Activated CD8-positive, alpha-beta memory T cell treated with anti-CD3 and anti-CD28 coated beads for 24 hours (primary cell): Measurements from ENCODE around the gene SLC17A9.
A peak's percentile ranks its signal among the peaks of the same experiment; 100 is the strongest.

Experiments
- DNase-seq: peaks from one replicate; pipeline ENCODE4 v3.0.0-alpha.2; 2020

SLC17A9 gene

DNA sequence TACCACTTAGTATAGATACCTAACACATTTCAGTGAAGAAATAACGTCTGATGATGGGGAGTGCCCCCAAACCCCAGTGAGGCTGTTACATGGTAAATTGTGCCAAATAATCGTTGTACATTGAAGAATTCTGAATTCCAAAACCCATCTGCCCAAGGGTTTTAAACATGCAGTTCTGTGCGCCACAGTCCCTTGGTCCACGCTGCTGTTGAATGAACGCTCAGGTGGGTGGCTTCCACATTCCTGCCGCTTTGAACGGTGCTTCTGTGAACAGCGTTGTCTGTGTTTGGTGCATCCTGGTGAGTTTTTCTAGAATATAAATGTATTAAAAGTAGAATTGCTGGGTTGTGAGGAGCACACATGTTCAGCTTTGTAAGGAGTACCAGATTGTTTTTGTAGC lies 11.6 kb upstream of the SLC17A9 start:
- DNase-seq = no peak

DNA sequence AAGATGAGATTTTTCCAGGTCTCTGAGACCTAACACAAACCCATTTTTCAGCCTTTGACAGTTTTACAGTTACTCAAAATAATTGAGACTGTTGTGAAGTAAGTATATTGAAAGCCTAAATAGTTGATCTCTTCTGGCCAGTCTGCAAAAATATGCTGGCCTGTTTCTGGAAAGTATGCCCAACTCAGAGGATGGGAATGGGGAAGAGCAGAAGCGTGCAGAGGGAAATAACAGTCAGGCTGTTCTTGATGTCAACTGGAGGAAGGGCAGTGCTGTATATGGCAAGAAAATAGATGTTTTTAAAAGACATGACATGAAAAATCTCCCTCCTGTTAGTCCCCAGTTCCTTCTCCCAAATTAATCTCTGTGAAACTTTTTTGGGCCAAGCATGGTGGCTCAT lies 10.7 kb upstream of the SLC17A9 start:
- DNase-seq = no peak

DNA sequence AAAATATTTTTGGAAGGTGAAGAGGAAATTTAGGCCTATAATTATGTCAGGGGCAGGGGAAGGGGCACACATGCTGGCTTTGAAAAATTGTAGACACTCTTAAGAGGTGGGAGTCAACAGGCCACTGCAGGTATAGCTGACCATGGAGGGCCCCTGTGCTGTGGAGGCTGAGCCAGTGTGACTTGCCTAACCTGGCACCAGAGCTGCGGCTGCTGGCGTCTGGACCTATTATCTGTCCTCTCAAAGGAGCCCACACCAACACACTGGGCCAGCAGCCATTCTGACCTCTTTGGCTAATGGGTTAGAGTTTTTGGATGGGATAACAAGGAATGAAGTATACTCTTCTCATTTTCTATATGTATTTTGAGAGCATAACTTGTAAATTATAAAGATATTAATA lies 10.1 kb upstream of the SLC17A9 start:
- no peak for DNase-seq

DNA sequence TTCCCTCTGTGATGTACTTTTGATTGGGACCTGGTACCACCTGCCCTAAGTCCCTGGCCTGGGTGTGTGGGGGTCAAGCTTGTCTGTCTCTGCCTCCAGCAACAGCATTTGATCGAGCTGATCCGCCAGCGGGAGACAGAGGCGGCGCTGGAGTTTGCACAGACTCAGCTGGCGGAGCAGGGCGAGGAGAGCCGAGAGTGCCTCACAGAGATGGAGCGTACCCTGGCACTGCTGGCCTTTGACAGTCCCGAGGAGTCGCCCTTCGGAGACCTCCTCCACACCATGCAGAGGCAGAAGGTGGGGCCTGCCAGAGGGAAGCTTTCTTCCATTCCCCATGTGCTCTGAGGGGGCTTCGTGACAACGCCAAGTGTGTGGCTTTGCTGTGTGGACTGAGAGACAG lies 9.1 kb upstream of the SLC17A9 start:
- no peak for DNase-seq

DNA sequence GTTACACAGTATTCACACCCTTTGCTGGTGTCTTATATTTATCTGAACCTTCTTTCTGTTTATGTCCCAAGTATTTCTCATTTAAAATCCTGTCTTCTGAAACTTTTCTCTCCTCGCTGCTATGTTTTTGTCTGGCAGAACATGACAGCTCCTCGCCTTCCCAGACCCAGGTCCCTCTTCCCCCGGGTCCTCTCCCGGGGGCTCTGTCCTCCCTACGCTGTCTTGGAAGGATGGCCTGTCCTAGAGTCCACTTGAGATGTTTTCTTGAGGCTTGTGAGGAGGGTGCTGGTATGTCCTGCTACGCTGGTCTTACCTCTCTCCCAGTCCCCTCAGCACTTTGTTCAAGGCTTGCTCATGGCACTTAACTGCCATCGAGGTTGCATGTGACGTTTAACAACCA lies 8.3 kb upstream of the SLC17A9 start:
- DNase-seq = no peak

DNA sequence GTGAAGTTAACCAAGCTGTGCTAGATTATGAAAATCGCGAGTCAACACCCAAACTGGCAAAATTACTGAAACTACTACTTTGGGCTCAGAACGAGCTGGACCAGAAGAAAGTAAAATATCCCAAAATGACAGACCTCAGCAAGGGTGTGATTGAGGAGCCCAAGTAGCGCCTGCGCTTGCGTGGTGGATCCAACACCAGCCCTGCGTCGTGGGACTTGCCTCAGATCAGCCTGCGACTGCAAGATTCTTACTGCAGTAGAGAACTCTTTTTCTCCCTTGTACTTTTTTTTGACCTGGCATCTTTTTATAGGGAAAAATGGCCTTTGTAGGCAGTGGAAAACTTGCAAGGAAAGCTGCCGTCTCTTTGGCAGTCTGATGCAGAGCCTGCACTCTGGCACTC lies 7.8 kb upstream of the SLC17A9 start:
- no peak for DNase-seq

DNA sequence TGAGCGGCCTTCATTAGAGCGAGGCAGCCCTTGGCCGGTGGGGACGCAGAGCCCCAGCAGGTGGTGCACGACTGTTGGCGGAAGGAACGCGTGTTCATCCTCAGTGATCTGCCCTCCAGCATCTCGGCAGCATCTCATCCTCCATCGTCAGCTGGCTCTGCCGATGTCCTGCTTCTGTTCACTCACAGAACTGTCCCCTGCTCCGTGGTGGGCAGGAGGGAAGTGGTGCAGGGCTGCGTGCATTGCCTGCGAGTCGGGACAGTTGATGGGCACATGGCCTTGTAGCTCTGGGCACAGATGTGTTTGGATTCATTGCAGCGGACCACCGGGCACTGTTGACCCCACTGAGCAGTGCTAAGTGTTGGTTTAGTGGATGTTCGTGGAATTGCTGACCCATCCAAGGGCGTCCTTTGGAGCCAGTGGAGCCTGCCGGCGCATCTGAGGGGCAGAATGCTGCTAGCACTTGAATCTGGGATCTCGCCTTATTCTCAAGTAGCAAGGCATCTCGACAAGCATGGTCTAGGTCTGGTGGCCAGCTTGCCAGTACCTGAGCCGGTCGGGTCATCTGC lies 6.7 kb upstream of the SLC17A9 start:
- no peak for DNase-seq

DNA sequence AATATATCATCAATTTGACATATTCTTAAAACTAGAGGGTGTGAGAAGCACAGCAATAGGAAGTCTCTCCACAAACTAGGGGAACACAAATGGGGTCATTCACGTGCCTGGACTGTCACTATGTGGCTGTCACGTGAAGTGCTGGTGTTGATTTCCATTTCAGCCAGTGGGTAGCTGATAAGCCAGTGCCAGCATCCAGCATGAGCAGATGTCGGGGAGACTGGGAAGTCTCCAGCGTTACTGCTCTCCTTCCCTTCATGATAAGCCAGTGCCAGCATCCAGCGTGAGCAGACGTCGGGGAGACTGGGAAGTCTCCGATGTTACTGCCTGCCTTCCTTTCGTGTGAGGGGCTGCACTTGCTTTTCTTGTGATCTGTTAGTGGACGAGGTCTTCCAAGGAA lies 5.6 kb upstream of the SLC17A9 start:
- DNase-seq = no peak

DNA sequence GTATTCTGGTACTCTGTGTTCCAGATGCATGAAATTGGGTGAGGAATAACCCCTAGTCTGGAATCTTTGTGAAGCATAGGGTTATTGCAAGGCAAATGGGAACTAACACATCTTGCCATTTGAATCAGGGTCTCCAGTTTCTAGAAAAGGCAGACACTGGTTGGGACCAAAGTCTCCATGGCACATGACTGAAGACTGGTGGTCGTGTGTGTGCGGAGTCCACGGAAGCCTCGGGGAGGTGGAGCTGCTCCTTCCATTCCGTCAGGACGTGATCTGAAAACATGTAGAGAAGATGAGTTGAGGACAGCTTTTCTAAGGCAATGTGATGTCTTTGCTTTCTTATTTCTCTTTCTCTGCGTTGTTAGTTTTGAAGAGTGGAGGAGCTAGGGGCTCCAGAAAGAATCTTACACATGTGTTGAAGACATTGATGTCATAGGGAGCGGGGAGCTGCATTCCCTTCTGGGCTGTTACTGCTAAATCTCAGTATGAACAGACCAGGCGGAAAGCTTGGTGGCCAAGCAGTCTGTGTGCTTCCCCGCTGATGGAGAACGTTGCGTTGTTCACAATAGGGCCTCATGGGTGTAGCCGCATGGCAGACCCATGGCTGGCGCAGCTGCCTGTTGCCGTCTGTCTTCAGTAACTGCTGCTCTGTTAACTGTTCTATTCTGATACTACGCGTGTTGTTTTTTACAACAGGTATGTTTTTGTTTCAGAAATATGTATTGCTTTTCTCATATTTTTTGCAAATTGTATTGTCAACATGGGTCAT lies 4.8 kb upstream of the SLC17A9 start:
- no peak for DNase-seq

DNA sequence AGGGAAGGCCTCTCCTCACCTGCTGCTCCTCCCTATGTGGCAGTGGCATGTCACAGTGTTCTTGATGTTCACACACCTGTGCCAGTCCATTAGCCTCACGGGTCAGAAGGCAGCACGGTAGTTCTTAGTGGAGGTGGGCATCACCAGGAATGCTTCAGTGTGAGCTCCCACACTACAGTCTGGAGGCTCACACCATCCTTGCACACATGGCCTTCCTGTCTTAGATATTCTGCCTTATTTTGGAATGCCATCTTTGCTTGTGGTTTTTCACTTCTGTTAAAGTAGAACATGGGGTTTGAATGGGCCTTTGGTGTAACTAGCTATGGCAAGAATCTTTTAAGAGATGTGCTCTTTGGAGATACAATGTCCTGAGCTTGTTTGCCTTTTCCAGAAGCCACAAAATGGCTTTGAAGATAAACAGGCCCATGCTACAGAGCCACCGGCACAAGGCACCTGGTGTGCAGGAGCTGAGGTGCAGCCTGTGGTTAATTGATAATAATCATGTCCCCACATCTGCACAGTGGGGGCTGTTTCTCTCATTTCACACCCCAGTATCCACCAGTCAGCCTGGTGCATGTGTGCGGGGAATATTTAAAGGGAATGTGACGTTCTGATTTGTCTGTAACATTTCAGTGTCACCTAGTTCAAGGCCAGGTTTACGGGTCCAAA lies 3.2 kb upstream of the SLC17A9 start:
- no peak for DNase-seq

DNA sequence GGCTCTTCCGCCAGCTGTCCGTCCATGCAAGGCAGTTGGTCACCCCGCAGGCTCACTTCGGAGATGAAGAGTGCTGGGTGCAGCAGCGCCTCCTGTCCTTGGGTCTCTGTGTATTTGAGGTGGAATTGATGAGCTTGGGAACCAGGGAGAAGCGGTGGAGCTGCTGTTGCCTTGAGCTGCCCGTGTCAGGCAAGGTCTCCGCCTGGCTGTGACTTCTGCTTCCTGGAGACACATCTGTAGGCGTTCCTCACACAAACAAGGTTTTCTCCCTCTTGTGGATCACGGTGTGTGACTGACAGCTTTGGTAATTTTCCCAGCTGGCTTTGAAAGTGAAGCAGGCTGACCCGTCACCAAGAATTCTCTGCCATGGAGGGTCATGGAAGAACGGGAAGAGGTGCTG lies 2.5 kb upstream of the SLC17A9 start:
- no peak for DNase-seq

DNA sequence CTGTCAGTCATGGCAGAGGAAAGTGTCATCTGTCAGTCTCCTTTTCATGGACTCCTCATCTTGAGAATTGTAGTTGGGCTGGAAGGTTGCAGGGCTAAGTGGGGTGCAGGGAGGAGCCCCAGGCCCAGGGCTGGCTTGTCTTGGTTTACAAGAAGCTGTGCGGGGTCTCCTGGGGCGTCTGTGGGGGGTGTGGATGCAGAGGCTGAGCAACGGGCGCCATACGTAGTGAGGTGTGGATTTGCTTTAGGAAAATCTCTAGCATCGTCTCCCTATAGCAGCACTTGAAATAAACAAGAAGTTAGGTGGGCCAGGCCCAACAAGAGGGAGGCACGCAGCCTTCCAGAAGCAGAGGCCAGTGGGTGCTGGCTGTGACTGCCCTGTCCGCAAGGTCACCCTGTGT lies 1.8 kb upstream of the SLC17A9 start:
- DNase-seq = no peak

DNA sequence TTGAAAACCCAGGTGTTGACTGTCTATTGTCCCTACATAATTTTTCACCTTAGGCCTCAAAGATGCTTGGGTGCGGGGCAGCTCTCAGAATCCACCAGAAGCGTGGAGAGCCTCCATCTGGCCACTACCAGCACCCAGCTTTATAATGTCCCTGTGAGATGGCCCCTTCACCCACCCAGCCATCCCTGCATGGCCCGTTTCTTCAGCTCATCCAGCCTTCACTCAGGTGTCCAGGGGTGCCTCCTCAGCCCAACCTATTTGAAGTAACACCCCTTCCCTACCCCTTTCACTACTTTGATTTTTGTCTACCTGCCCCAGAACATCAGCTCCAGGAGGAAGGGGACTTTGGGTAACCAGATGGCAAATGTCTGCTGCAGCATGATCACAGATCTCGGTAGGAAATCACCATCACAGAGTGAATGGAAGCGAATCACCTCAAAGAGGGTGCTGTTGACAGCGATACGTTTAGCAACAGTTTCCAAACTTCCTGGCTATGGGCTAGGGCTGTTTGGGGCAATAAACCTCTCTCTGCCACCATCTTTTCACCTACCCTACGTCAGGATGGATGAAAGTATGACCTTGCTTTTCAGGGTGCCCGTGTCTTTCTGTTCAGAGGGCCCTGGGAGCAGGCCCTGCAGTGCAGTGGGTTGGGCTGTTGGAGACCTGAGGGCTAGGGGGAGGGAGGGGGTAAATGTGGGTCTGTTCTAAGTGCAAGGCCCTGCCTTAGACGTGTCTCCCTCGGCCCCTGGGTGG lies 1.2 kb upstream of the SLC17A9 start:
- DNase-seq = no peak

DNA sequence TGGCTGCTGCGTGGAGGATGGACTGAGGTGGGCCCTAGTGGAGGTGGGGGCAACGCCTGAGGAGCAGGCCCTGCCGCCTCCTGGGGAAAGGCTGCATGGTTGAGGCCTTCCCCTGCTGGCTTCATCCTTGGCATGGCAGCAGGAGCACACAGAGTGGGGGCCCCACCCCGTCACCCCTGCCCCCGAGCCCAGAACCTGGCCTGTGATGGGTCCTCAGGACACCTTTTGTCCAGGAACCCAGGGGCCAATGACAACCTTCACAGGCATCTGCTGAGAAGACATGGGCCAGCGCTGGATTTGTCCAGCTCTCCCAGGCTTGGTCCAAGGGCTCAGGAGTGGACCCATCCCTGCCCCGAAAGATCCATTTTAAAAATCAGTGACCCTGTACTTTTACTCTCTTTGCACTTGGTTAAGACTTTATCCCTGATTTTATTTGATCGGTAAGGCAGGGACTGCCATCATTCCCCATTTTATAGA lies 575 bp upstream of the SLC17A9 start:
- no peak for DNase-seq

DNA sequence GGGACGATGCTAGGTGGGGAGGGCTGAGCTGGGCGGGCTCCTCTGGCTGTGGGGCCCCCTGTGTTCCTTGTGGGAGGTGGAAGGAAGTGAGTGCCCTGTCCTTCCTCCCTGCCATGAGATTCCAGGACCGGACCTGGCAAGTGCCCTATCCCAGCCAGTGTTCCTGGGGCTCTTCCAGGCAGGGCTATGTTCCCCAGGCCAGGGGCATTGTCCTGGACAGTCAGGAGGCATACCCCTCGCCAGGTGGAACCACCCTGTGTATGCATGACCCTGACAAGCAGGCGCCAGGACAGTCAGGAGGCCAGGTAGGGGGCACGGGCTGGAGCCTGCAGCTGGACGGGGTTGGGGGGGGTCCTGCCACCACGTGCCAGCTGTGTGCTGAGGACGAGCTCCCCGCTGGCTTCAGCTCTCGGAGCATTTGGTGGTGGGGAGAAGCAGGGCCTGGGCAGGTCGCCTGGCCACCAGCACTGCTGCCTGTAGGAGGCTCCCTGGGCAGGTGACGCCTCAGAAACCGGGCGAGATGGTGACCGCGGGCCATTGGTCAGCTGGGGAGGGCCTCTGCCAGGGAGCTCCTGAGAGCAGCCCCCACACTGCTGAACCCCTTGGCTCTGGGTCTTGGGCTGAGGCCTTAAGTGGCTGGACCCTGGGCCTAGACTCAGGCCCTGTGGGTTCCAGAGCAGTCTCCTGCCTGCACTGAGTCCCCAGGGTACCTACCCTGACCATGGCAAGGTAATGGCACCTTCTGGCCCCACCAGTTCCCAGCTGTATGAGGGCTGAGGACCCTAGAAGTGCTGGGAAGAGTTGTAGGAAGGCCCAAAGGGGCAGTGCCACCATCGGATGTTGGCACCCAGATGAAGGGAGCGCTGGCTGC lies 694 bp downstream of the SLC17A9 start:
- DNase-seq = peak; percentile 69

DNA sequence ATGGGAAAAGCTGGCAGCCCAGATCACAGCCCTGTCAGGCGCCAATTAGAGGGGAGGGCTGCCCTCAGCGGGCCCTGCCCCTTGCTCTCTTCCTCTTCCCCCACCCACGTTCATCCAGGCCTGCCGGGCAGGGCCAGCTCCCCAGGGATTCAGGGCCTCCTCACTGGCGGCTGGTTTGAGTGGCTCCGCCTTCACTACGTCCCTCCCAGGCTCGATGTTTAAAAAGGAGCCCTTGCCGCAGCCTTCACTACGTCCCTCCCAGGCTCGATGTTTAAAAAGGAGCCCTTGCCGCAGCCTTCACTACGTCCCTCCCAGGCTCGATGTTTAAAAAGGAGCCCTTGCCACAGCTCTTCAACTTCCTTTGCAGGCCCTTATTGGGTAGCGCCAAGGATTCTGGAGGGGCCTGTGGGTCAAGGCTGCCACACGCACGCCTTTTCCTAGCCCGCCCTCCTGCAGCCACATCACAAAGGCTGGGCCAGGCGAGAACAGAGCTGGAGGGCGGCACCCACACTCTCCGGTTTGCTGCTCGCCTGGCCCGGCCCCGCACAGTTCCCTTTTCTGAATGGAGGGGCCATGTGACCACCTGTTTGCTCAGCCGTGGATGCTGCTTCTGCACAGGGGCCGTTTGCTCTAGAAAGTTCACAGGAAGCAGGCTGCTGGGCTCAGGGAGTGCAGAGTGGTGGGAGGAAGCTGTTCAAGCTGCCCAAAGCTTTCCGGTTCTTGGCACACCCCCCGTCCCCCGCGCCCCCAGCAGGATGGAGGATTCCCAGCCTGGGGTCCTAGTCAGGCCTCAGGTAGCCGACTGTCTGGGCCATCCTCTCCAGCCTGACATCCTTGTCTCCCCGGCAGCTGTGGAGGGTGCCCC lies 1.6 kb downstream of the SLC17A9 start:
- DNase-seq = peak; percentile 80

DNA sequence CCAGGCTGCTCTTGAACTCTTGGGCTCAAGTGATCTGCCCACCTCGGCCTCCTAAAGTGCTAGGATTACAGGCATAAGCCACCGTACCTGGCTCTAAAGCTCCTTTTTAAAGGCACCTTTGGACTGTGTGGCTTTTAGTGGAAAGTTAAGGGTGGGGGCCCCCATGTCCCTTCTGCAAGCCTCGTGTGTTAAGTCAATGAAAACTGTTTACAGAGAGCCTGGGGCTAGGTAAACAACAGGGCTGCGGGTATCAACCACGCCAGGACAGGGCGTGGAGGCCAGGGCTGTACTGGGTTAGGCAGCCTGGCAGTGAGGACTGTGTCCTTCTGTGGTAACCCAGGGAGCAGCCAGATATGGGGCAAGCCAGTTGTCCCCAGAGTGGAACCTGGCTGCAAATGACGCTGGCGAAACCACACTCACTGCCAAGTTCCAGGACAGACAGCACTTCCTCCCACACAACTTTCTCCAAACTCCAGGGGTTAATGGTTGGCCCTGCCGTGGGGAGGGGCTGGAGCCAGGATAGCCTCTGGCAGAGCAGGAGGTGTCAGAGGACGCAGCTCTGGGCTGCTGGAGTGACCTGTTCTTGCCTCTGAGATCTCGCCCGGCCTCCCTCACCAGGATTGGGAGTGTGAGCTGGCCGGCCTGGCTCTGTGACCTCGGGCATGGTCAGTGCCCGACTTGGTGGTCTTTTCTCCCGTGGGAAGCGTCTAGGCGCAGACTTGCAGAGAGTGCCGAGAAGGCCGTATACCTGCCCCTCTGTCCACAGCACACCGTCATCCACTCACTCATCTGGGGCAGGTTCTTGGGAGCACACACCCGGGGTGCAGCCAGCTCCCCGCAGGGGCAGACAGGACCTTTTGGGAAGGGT lies 3.2 kb downstream of the SLC17A9 start:
- no peak for DNase-seq

DNA sequence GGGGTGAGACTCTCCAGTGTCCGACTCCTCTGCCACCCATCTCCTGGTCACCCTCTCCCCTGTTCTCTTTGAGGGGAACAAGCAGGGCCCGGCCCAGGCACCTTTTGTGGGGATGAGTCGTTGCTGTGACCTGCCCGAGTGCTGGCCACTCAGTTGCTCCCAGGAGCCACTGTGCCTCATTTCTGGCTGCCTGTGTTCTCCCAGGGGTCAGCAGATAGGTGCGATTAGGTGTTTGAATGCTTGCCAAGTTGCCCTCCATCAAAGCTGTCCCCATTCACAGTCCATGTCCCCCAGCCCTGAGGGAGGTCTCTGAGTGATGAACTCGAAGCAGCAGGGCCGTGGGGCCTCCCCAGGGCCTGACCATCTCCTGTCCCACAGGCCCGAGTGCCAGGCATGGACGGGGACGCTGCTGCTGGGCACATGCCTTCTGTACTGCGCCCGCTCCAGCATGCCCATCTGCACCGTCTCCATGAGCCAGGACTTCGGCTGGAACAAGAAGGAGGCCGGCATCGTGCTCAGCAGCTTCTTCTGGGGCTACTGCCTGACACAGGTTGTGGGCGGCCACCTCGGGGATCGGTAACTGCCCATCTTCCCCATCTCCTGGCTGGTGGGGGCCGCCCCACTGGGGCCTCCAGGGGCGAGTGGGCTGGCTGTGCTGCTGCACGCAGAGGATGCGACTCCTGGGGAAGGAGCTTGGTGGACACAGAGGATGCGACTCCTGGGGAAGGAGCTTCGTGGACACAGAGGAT lies 4.1 kb downstream of the SLC17A9 start:
- DNase-seq = no peak
